ENCODE measurements around the gene TPM3. TPM values are rescaled to one million over a fixed set of nuclear protein-coding genes. Genes with fewer than 3 reads are reported as not detected.

TPM3 gene
- total RNA-seq, 4 donors from 2014 or later: 208 to 434 (median 324) TPM

GRCh38 chr1:154145986-154146385 is 45.9 kb downstream of the TPM3 start:
- H3K9me3 ChIP-seq: no peaks in the 10 kb centered on the region
- H3K4me1 ChIP-seq: no peaks in the 10 kb centered on the region
- no peak overlapping the region for H3K27ac ChIP-seq
- no peaks in the 10 kb centered on the region for H3K36me3 ChIP-seq
- in situ Hi-C loops (cut with MboI; ENCODE audit: low pct_ligation_motif_present in 1 of 4, low pct_unique_long_range_greater_than_20kb in 1 of 4, low sequenced_read_pairs in 3 of 4): no loop called here
- intact Hi-C loops (cut with DNase I; ENCODE audit: low total_unique reads): no loop called here
- TF ChIP-seq CTCF (IDR thresholded peaks at IDR 0.05) (peak in 2 of 5 experiments; percentile 25 to 30), POLR2A (IDR thresholded peaks at IDR 0.05) (no peak)
- H3K4me3 ChIP-seq: no peak overlapping the region
- no peak for DNase-seq
- 100% methylated on average over 2 of the region's 2 CpGs for WGBS, 2 donors (ENCODE audit: low coverage in 1 of 2)
- H3K27me3 ChIP-seq: no peaks in the 10 kb centered on the region

- TF ChIP-seq CTCF (IDR thresholded peaks at IDR 0.05) (no peak), POLR2AphosphoS5 (IDR thresholded peaks at IDR 0.05) (no peak), EP300 (IDR thresholded peaks at IDR 0.05; ENCODE audit: low read depth) (no peak), POLR2A (IDR thresholded peaks at IDR 0.05) (no peak)
- DNase-seq: no peak
- Histone ChIP-seq H3K4me1 (no peaks in the 10 kb centered on the region), H3K9me3 (no peaks in the 10 kb centered on the region), H3K27ac (no peak overlapping the region), H3K4me3 (no peak overlapping the region), H3K36me3 (no peaks in the 10 kb centered on the region), H3K27me3 (no peaks in the 10 kb centered on the region)
- in situ Hi-C loops (cut with MboI; ENCODE audit: low pct_ligation_motif_present in 1 of 4, low pct_unique_long_range_greater_than_20kb in 1 of 4, low sequenced_read_pairs in 3 of 4) (no loop called here), intact Hi-C loops (cut with DNase I; ENCODE audit: low total_unique reads) (no loop called here)
- 82 to 100% methylated on average over 1 to 6 of the region's 6 CpGs for WGBS, 2 donors (ENCODE audit: low coverage in 1 of 2)
Observed at GRCh38 chr1:154142358-154142757, 49.5 kb downstream of the TPM3 start.

- H3K27ac ChIP-seq: no peak overlapping the region
Observed at GRCh38 chr1:154141240-154141639, 50.7 kb downstream of the TPM3 start.

GRCh38 chr1:154137888-154138287 is 54.0 kb downstream of the TPM3 start:
- WGBS, 2 donors (ENCODE audit: low coverage in 1 of 2): 90% methylated on average over 3 of the region's 3 CpGs; no CpG with 5 or more reads in 1 of the 2 donors
- Histone ChIP-seq H3K27ac (no peak overlapping the region), H3K4me1 (no peaks in the 10 kb centered on the region), H3K9me3 (no peaks in the 10 kb centered on the region), H3K27me3 (no peaks in the 10 kb centered on the region), H3K4me3 (no peak overlapping the region), H3K36me3 (no peaks in the 10 kb centered on the region)
- in situ Hi-C loops (cut with MboI; ENCODE audit: low pct_ligation_motif_present in 1 of 4, low pct_unique_long_range_greater_than_20kb in 1 of 4, low sequenced_read_pairs in 3 of 4): no loop called here
- no peak for TF ChIP-seq EP300 (IDR thresholded peaks at IDR 0.05; ENCODE audit: low read depth)
- TF ChIP-seq POLR2AphosphoS5 (IDR thresholded peaks at IDR 0.05): no peak
- no peak for TF ChIP-seq CTCF (IDR thresholded peaks at IDR 0.05)
- no peak for TF ChIP-seq POLR2A (IDR thresholded peaks at IDR 0.05)
- DNase-seq: no peak
- intact Hi-C loops (cut with DNase I; ENCODE audit: low total_unique reads): no loop called here

More at GRCh38 chr1:154141240-154141639, 50.7 kb downstream of the TPM3 start:
- Histone ChIP-seq H3K4me3 (no peak overlapping the region), H3K9me3 (no peaks in the 10 kb centered on the region), H3K27me3 (no peaks in the 10 kb centered on the region), H3K36me3 (no peaks in the 10 kb centered on the region), H3K4me1 (no peaks in the 10 kb centered on the region)
- in situ Hi-C loops (cut with MboI; ENCODE audit: low pct_ligation_motif_present in 1 of 4, low pct_unique_long_range_greater_than_20kb in 1 of 4, low sequenced_read_pairs in 3 of 4): no loop called here
- intact Hi-C loops (cut with DNase I; ENCODE audit: low total_unique reads): no loop called here
- WGBS, 2 donors (ENCODE audit: low coverage in 1 of 2): 47% methylated on average over 3 of the region's 3 CpGs
- no peak for TF ChIP-seq POLR2AphosphoS5 (IDR thresholded peaks at IDR 0.05)
- DNase-seq: no peak

- 94% methylated on average over 2 of the region's 2 CpGs; no CpG with 5 or more reads in 1 of the 2 donors for WGBS, 2 donors (ENCODE audit: low coverage in 1 of 2)
- H3K4me1 ChIP-seq: no peaks in the 10 kb centered on the region
- H3K9me3 ChIP-seq: no peaks in the 10 kb centered on the region
- H3K4me3 ChIP-seq: no peak overlapping the region
- in situ Hi-C loops (cut with MboI; ENCODE audit: low pct_ligation_motif_present in 1 of 4, low pct_unique_long_range_greater_than_20kb in 1 of 4, low sequenced_read_pairs in 3 of 4) (no loop called here), intact Hi-C loops (cut with DNase I; ENCODE audit: low total_unique reads) (no loop called here)
- no peak overlapping the region for H3K27ac ChIP-seq
- TF ChIP-seq POLR2A (IDR thresholded peaks at IDR 0.05) (no peak), CTCF (IDR thresholded peaks at IDR 0.05) (no peak), POLR2AphosphoS5 (IDR thresholded peaks at IDR 0.05) (no peak), EP300 (IDR thresholded peaks at IDR 0.05; ENCODE audit: low read depth) (no peak)
- no peaks in the 10 kb centered on the region for H3K27me3 ChIP-seq
- no peaks in the 10 kb centered on the region for H3K36me3 ChIP-seq
- no peak for DNase-seq
Observed at GRCh38 chr1:154133256-154133655, 58.6 kb downstream of the TPM3 start.

All from transverse colon (tissue), 4 donors.